DMS53 (cell line): ENCODE measurements around the gene GNAS.

Experiments used
- DNase-seq: peaks from one replicate; lab custom pipeline; 2025; lab: John Stamatoyannopoulos, UW

GNAS gene

DNA sequence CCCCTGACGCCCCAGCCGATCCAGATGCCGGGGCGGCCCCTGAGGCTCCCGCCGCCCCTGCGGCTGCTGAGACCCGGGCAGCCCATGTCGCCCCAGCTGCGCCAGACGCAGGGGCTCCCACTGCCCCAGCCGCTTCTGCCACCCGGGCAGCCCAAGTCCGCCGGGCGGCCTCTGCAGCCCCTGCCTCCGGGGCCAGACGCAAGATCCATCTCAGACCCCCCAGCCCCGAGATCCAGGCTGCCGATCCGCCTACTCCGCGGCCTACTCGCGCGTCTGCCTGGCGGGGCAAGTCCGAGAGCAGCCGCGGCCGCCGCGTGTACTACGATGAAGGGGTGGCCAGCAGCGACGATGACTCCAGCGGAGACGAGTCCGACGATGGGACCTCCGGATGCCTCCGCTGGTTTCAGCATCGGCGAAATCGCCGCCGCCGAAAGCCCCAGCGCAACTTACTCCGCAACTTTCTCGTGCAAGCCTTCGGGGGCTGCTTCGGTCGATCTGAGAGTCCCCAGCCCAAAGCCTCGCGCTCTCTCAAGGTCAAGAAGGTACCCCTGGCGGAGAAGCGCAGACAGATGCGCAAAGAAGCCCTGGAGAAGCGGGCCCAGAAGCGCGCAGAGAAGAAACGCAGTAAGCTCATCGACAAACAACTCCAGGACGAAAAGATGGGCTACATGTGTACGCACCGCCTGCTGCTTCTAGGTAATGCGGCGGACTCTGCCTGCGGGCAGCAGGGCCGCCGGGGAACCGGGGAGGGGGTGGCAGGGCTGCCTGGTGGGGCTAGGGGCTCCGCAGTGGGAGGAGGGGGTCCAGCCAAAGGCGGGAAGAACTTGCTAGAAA lies 2.3 kb downstream of the GNAS start:
- DNase-seq: no peak

DNA sequence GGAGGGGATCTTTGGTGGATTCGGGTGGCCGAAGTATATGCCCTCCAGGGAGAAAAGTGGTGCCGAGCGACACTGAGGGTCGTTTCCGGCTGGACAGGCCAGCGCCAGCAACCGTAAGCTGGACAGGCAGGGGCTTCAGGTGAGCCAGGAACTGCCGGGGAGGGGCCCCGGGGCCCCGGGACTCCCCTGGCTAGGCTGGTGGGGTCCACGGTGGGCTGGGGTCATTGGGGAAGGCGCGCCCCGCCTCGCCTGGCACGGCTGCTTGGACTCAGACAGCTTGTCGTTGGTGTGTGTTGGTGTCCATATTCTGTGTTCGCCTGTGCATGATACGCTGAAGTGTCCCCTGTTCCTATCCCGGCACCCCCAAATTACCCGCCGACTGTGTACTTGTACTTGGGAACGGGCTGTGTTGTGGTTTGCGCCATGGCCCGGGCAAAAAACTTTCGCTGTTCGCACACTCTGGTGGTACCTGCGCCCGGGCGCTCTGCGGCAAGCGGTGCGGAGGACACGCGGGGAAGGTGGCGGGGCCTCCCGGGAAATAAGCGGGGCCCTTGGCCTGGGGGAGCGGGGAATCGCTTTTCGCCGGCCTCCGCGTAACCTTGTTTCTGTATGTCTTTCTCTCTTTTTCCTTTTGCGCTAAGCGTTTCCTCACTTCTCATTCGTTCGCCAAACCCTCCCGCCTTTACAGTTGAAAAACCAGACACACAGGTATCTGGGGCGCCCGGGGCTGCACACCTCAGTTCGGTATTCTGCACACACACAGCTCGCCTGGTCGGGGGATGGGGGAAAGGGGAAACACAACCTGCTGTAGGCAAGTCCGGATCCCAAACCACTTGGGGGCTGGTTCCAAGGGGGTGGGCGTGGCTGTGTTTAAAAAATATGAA lies 3.2 kb downstream of the GNAS start:
- no peak for DNase-seq

GRCh38 chr20:58863044-58863790 lies 10.7 kb downstream of the GNAS start:
- no peak for DNase-seq

- peak; percentile 18 for DNase-seq
These were observed 11.8 kb downstream of the GNAS start for GRCh38 chr20:58864346-58864745.

- DNase-seq: no peak
These were observed 13.3 kb downstream of the GNAS start for GRCh38 chr20:58865843-58866242.

GRCh38 chr20:58867211-58867610 lies 14.7 kb downstream of the GNAS start:
- no peak for DNase-seq

- peak; percentile 29 for DNase-seq
These were observed 16.3 kb downstream of the GNAS start for GRCh38 chr20:58868795-58869194.

DNA sequence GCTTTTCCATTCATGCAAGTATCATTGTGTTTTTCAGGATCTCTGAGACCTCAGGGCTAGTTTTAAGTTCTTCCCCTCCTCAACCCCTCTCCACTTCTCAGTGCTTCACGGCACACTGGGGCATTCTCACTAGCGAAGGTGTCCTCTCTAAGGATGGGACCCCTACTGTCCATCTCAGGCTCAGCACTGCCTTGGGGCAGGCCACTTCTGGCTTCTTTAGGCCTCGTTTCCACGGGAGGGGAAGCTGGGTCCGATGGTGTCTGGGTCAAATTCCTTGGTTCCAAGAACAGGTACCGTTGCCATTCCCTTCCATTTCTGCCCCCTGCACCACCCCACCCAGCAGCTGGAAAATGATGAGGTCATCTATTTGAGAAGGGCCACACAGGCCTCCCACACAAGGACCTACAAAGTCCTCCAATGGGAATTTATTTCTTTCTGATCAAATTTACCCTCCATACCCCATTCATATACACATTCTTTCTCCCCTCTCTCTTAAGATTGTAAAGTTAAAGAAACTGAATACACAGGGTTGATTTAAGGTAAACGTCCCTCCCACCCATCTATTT lies 17.2 kb downstream of the GNAS start:
- DNase-seq: no peak

- DNase-seq: peak; percentile 70
These were observed 17.9 kb downstream of the GNAS start for GRCh38 chr20:58870293-58871014.

- DNase-seq: no peak
These were observed 19.1 kb downstream of the GNAS start for GRCh38 chr20:58871533-58872102.

DNA sequence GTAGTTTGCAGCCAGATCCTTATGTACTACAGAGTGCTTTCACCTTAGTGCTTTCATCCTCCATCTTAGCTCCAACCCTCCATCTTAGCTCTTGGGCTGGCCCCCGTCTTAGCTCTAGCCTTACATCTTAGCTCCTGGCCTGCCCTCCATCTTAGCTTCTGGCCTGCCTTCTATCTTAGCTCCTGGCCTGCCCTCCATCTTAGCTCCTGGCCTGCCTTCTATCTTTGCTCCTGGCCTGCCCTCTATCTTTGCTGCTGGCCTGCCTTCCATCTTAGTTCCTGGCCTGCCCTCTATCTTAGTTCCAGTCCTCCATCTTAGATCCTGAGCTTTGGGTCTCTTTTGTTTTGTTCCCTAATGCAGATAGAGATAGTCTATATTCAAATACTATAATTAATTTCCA lies 22.0 kb downstream of the GNAS start:
- no peak for DNase-seq

DNA sequence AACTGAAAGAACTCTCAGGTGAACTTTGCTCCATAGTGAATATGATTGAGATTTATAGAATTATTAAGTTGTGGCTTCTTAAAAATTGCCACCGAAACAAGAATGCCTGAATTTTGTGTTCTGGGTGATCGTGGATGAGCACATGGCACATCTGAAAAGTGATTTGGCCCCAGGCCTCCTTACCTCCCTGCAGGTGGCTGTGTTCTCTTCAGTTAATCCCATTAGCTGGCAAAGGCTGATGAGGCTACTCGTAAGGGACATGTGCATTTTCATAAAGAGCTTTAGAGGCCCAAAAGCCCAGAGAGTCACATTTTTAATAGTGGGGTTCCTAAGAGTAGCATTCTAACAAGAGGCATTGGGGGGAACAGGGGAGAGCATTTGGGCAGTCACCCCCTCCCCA lies 22.6 kb downstream of the GNAS start:
- no peak for DNase-seq

GRCh38 chr20:58875541-58876134 lies 23.1 kb downstream of the GNAS start:
- DNase-seq: no peak

DNA sequence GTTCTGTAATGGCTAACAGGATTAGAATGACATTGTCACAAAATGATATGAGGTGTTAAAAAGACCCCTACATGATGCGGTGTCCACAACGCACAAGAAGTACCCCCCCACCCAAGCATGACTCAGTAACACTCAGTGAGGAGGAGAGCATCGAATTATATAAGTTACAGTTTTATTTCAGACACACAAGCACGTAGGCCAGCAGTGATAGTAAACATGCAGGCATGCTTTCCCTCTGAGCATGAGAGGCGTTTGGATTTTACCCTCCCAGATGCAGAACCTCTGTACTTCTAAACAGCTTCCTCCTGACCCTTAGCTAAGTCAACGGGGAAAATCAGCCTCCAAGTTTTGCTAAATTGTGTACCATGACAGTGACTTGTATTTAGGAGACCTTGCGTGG lies 23.9 kb downstream of the GNAS start:
- DNase-seq: no peak

DNA sequence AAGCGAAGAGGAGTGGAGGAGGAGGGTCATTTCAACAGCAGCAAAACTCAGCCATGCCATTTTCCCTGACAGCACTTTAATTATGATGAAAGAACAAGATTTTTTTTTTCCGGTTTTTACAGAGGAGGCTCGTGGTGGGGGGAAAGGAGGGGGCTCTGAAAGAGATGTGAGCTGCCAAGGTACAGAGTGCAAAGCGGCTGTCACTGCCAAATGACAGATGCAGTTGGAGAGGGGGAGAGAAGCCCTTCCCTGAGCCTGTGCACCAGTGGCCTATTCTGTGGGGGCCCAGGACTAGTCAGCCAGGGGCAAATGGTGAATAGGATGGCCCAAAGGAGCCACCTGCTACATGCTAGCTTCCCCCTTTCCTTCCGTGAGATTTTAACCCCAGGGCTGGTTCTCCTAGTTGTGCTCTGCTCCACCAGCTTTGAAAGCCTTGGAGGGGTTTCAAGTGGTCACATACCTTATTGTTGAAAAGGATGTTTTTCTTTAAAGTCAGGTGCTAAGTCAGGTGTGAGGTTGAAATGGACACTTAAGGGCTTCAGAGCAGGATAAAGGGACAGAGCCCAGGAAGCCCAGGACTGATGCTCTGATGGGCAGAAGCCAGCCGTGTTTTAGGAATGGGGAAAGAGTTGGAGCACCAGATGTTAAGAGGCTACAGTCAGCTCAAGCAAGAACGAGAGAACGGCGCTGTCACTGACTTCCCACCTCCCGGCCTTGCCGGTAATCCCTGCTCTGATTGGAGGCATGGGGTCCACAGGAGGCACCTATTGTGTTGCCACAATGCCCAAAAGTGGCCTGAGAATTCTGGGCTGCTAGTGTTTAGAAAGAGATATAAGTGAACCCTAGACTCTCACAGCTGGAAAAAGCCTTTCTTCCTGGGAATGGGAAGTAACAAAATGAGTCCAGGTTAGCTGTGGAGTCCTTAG lies 24.8 kb downstream of the GNAS start:
- no peak for DNase-seq

- DNase-seq: no peak
These were observed 25.5 kb downstream of the GNAS start for GRCh38 chr20:58877976-58878360.

- no peak for DNase-seq
These were observed 25.9 kb downstream of the GNAS start for GRCh38 chr20:58878399-58878798.

DNA sequence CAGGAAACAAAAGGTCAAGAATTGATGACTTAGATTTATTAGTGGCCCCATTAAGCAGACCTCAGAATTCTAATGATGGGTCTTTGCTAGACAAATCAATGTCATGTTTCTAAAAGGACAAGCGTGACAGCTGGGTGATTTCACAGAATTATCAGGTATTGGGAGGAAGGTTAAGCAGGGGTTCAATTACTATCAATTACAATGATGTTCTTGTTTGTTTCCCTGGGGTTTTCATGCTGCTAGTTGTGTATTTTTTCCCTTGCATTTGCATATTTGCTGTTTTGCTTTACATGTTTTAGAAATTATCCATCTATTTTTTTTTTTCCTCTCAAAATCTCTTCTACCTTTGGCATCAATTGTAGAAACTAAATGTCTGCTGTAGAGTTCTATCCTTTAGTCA lies 27.9 kb downstream of the GNAS start:
- DNase-seq: no peak

GRCh38 chr20:58880994-58881752 lies 28.7 kb downstream of the GNAS start:
- no peak for DNase-seq
